Hepatocyte (in vitro differentiated cells): ENCODE data around the gene HDAC3. TPM values are rescaled to one million over a fixed set of nuclear protein-coding genes. Genes with fewer than 3 reads are reported as not detected.

Source experiments
- DNase-seq: peaks from one replicate; pipeline ENCODE4 v3.0.0-alpha.2; 2016; ENCODE audit warnings: low spot score
- H2AFZ ChIP-seq: fragments of 200-600 bp; sonication (generic); 2 replicates; pipeline ENCODE4 v1.6.0; 2016; ENCODE audit warnings: antibody characterized with exemption, mild to moderate bottlenecking
- H3K27ac ChIP-seq: fragments of 200-600 bp; sonication (generic); 2 replicates; pipeline ENCODE4 v1.5.1; 2016; ENCODE audit warnings: mild to moderate bottlenecking
- H3K27me3 ChIP-seq: fragments of 200-600 bp; sonication (generic); 2 replicates; pipeline ENCODE4 v1.6.1; 2016
- H3K36me3 ChIP-seq: fragments of 200-600 bp; sonication (generic); replicated peaks from 2 replicates; pipeline ENCODE4 v1.5.1; 2016; ENCODE audit warnings: low read depth; ENCODE audit not compliant: insufficient read depth
- H3K4me1 ChIP-seq: fragments of 200-600 bp; sonication (generic); 2 replicates; pipeline ENCODE4 v1.5.1; 2016; ENCODE audit warnings: mild to moderate bottlenecking, moderate library complexity; ENCODE audit not compliant: insufficient read depth
- H3K4me2 ChIP-seq: fragments of 200-600 bp; sonication (generic); 2 replicates; pipeline ENCODE4 v1.6.0; 2016
- H3K4me3 ChIP-seq: fragments of 200-600 bp; sonication (generic); 2 replicates; pipeline ENCODE4 v1.5.1; 2016; ENCODE audit warnings: mild to moderate bottlenecking
- H3K79me2 ChIP-seq: fragments of 200-600 bp; sonication (generic); 2 replicates; pipeline ENCODE4 v1.6.0; 2017; ENCODE audit warnings: mild to moderate bottlenecking
- H3K9me2 ChIP-seq: fragments of 200-600 bp; sonication (generic); replicated peaks from 2 replicates; pipeline ENCODE4 v1.6.0; 2017; ENCODE audit warnings: mild to moderate bottlenecking; ENCODE audit not compliant: insufficient read depth
- H3K9me3 ChIP-seq: fragments of 200-600 bp; sonication (generic); 2 replicates; pipeline ENCODE4 v1.5.1; 2016; ENCODE audit warnings: low read depth, mild to moderate bottlenecking
- H4K20me1 ChIP-seq: fragments of 200-600 bp; sonication (generic); 2 replicates; pipeline ENCODE4 v1.6.0; 2016; ENCODE audit warnings: mild to moderate bottlenecking; ENCODE audit not compliant: insufficient read depth, poor library complexity, severe bottlenecking
- CTCF ChIP-seq: fragments of 200-600 bp; sonication (generic); IDR thresholded peaks from 2 replicates; pipeline ENCODE4 v1.5.1; 2016; ENCODE audit warnings: antibody characterized with exemption, mild to moderate bottlenecking; ENCODE audit not compliant: poor library complexity
- EZH2 ChIP-seq: fragments of 200-600 bp; sonication (generic); IDR thresholded peaks from 2 replicates; pipeline ENCODE4 v1.6.1; 2016; ENCODE audit warnings: antibody characterized with exemption, mild to moderate bottlenecking, borderline replicate concordance
- EZH2phosphoT487 ChIP-seq: fragments of 200-600 bp; sonication (generic); IDR thresholded peaks from one replicate; pipeline ENCODE4 v1.6.1; 2018; ENCODE audit warnings: antibody characterized with exemption, mild to moderate bottlenecking, low read depth, moderate library complexity; ENCODE audit not compliant: unreplicated experiment, severe bottlenecking
- WGBS: methylation state at CpG from one replicate; pipeline ENCODE4 v1.1.6; 2016; ENCODE audit warnings: low lambda C conversion rate; ENCODE audit errors: missing lambda C conversion rate; 5-methylcytosine and 5-hydroxymethylcytosine counted together
- polyA plus RNA-seq: library from polyadenylated mRNA; unstranded; fragments of >200 nt; fragmentation: Nextera tagmentation; extraction: Ambion mirVana; gene quantifications from 2 replicates; pipeline ENCODE4 v1.2.1, GENCODE V29; 2016
- total RNA-seq: library from RNA; depleted of rRNA; stranded (reverse); fragments of >200 nt; gene quantifications from 2 replicates; pipeline ENCODE4 v1.2.3, GENCODE V29; 2014

The HDAC3 gene
- total and polyA plus RNA-seq, 2 experiments from 2014 or later: 50.1 to 74.0 TPM

GRCh38 chr5:141640698-141641097 lies 4.0 kb upstream of the HDAC3 start:
- no peak overlapping the region for H3K4me3 ChIP-seq
- no peaks in the 10 kb centered on the region for H3K27me3 ChIP-seq
- H3K4me2 ChIP-seq: no peak overlapping the region
- no peaks in the 10 kb centered on the region for H3K9me2 ChIP-seq
- no peaks in the 10 kb centered on the region for H3K9me3 ChIP-seq
- H4K20me1 ChIP-seq: peaks cover 2% of the 10 kb centered on the region
- H3K79me2 ChIP-seq: peaks cover 9% of the 10 kb centered on the region
- no peak for DNase-seq
- 90% methylated on average over 9 of the region's 9 CpGs for WGBS
- TF ChIP-seq EZH2phosphoT487 (no peak), EZH2 (no peak)
- no peak overlapping the region for H2AFZ ChIP-seq
- H3K4me1 ChIP-seq: peaks cover 11% of the 10 kb centered on the region
- H3K27ac ChIP-seq: no peak overlapping the region
- H3K36me3 ChIP-seq: no peaks in the 10 kb centered on the region

GRCh38 chr5:141640051-141640415 lies 3.4 kb upstream of the HDAC3 start:
- no peak overlapping the region for H2AFZ ChIP-seq
- no peaks in the 10 kb centered on the region for H3K9me3 ChIP-seq
- TF ChIP-seq CTCF (no peak), EZH2 (no peak), EZH2phosphoT487 (no peak)
- H3K27me3 ChIP-seq: no peaks in the 10 kb centered on the region
- H3K4me3 ChIP-seq: no peak overlapping the region
- no peaks in the 10 kb centered on the region for H3K36me3 ChIP-seq
- peaks cover 8% of the 10 kb centered on the region for H4K20me1 ChIP-seq
- no peak for DNase-seq
- H3K9me2 ChIP-seq: no peaks in the 10 kb centered on the region
- H3K79me2 ChIP-seq: peaks cover 15% of the 10 kb centered on the region
- WGBS: 98% methylated on average over 3 of the region's 3 CpGs
- no peak overlapping the region for H3K27ac ChIP-seq
- peaks cover 18% of the 10 kb centered on the region for H3K4me1 ChIP-seq
- H3K4me2 ChIP-seq: no peak overlapping the region

- no peak overlapping the region for H3K4me2 ChIP-seq
- no peak for DNase-seq
- H3K79me2 ChIP-seq: peaks cover 21% of the 10 kb centered on the region
- H3K4me3 ChIP-seq: no peak overlapping the region
- H3K27ac ChIP-seq: no peak overlapping the region
- peaks cover 10% of the 10 kb centered on the region for H4K20me1 ChIP-seq
- no peaks in the 10 kb centered on the region for H3K27me3 ChIP-seq
- H2AFZ ChIP-seq: no peak overlapping the region
- H3K4me1 ChIP-seq: peaks cover 19% of the 10 kb centered on the region
- WGBS: 93% methylated on average over 12 of the region's 12 CpGs
- no peaks in the 10 kb centered on the region for H3K36me3 ChIP-seq
- no peak for TF ChIP-seq EZH2phosphoT487
- H3K9me2 ChIP-seq: no peaks in the 10 kb centered on the region
- no peaks in the 10 kb centered on the region for H3K9me3 ChIP-seq
Measured at GRCh38 chr5:141639357-141640050, 2.9 kb upstream of the HDAC3 start.

GRCh38 chr5:141638771-141639170 lies 2.1 kb upstream of the HDAC3 start:
- Histone ChIP-seq H4K20me1 (peaks cover 10% of the 10 kb centered on the region), H3K4me3 (no peak overlapping the region), H3K4me1 (peaks cover 19% of the 10 kb centered on the region), H3K9me3 (no peaks in the 10 kb centered on the region), H2AFZ (no peak overlapping the region), H3K4me2 (peak overlapping the region; percentile 99), H3K79me2 (peaks cover 28% of the 10 kb centered on the region), H3K9me2 (no peaks in the 10 kb centered on the region), H3K36me3 (no peaks in the 10 kb centered on the region), H3K27ac (no peak overlapping the region), H3K27me3 (no peaks in the 10 kb centered on the region)
- TF ChIP-seq EZH2: no peak
- TF ChIP-seq CTCF: no peak
- no peak for TF ChIP-seq EZH2phosphoT487
- no peak for DNase-seq
- 97% methylated on average over 2 of the region's 2 CpGs for WGBS
